OCI-LY7 (cell line): ENCODE data around the gene ADAMTS5. TPM values are rescaled to one million over a fixed set of nuclear protein-coding genes. Genes with fewer than 3 reads are reported as not detected.

ENCODE experiments used
- BruUV-seq: library from RNA; stranded (reverse); fragments of 400-500 nt; replicated peaks from 2 replicates; lab custom pipeline; 2021; lab: Mats Ljungman, UMichigan
- CTCF ChIA-PET: fragments of 300-600 bp; sonication (Branson Sonifier 250); formaldehyde crosslinking; loops from one replicate; lab custom pipeline; 2022; ENCODE audit warnings: antibody characterized with exemption; ENCODE audit not compliant: unreplicated experiment; lab: Charles Lee
- POLR2A ChIA-PET: fragments of 300-600 bp; sonication (Branson Sonifier 250); formaldehyde crosslinking; loops from one replicate; lab custom pipeline; 2022; ENCODE audit warnings: antibody characterized with exemption; lab: Charles Lee
- DNase-seq: peaks from one replicate; pipeline ENCODE4 v3.0.0-alpha.2; 2015; ENCODE audit warnings: low spot score
- H2AFZ ChIP-seq: fragments of 200-600 bp; sonication (generic), shearing (Covaris generic); 2 replicates; pipeline ENCODE4 v1.6.1; 2014; ENCODE audit warnings: mild to moderate bottlenecking, antibody characterized with exemption, low read length, moderate library complexity
- H3K27ac ChIP-seq: fragments of 200-600 bp; sonication (generic); 2 replicates; pipeline ENCODE4 v1.5.1; 2014; ENCODE audit warnings: mixed run types, low read depth, mild to moderate bottlenecking, moderate library complexity, low read length, inconsistent platforms; ENCODE audit not compliant: poor library complexity, severe bottlenecking
- H3K36me3 ChIP-seq: fragments of 200-600 bp; sonication (generic); 2 replicates; pipeline ENCODE4 v1.6.1; 2014; ENCODE audit warnings: mild to moderate bottlenecking, antibody characterized with exemption, low read length, moderate library complexity, mixed read lengths; ENCODE audit not compliant: insufficient read depth
- H3K4me1 ChIP-seq: fragments of 200-600 bp; sonication (generic); 2 replicates; pipeline ENCODE4 v1.5.1; 2014; ENCODE audit warnings: mild to moderate bottlenecking, low read length; ENCODE audit not compliant: insufficient read depth, poor library complexity, severe bottlenecking
- H3K4me2 ChIP-seq: fragments of 200-600 bp; sonication (generic); 2 replicates; pipeline ENCODE4 v1.6.1; 2014; ENCODE audit warnings: mild to moderate bottlenecking, low read length
- H3K4me3 ChIP-seq: fragments of 200-600 bp; sonication (generic); 2 replicates; pipeline ENCODE4 v1.5.1; 2014; ENCODE audit warnings: mild to moderate bottlenecking, low read depth, low read length; ENCODE audit not compliant: poor library complexity, severe bottlenecking
- H3K79me2 ChIP-seq: fragments of 200-600 bp; sonication (generic); 2 replicates; pipeline ENCODE4 v1.6.1; 2016; ENCODE audit warnings: low read depth, mild to moderate bottlenecking, low read length, moderate library complexity, mixed read lengths; ENCODE audit not compliant: insufficient read depth
- H3K9me2 ChIP-seq: fragments of 200-600 bp; sonication (generic); 2 replicates; pipeline ENCODE4 v1.6.1; 2016; ENCODE audit warnings: mild to moderate bottlenecking, low read length, mixed read lengths; ENCODE audit not compliant: insufficient read depth
- H3K9me3 ChIP-seq: fragments of 200-600 bp; sonication (generic); 2 replicates; pipeline ENCODE4 v1.6.1; 2014; ENCODE audit warnings: mild to moderate bottlenecking, mixed run types, low read length, mixed read lengths
- H4K20me1 ChIP-seq: fragments of 200-600 bp; sonication (generic); 2 replicates; pipeline ENCODE4 v1.6.1; 2014; ENCODE audit warnings: mild to moderate bottlenecking, antibody characterized with exemption, low read length, moderate library complexity, mixed read lengths; ENCODE audit not compliant: insufficient read depth
- CTCF ChIP-seq: fragments of 200-600 bp; sonication (generic); conservative IDR thresholded peaks from 2 replicates; pipeline ENCODE4 v1.5.1; 2014; ENCODE audit warnings: mild to moderate bottlenecking, antibody characterized with exemption, low read length, moderate library complexity, mixed read lengths
- EZH2phosphoT487 ChIP-seq: fragments of 200-600 bp; sonication (generic); IDR thresholded peaks from 2 replicates; pipeline ENCODE4 v1.6.1; 2018; ENCODE audit warnings: low read depth, borderline replicate concordance, mild to moderate bottlenecking, mixed run types, antibody characterized with exemption, low read length, moderate library complexity, mixed read lengths
- intact Hi-C: fragments of 100-400 bp; cut with micrococcal nuclease; formaldehyde crosslinking; loops from one replicate; pipeline ENCODE4 v1.10.0; 2022; ENCODE audit not compliant: unreplicated experiment
- total RNA-seq, 2 experiments: library from RNA; depleted of rRNA in 1 of 2; stranded (reverse); fragments of >200 nt in 1 of 2; shearing (Covaris generic) in 1 of 2; gene quantifications; 2 replicates each; pipeline ENCODE4 v1.2.3, GENCODE V29; 2014 to 2022

ADAMTS5 gene
- total RNA-seq, 2 experiments from 2014 or later, result not detected

GRCh38 chr21:26965040-26965906 lies 1.6 kb downstream of the ADAMTS5 start:
- no TSS peak for BruUV-seq
- H3K79me2 ChIP-seq, result no peaks in the 10 kb centered on the region

GRCh38 chr21:26964170-26964778 lies 2.6 kb downstream of the ADAMTS5 start:
- Histone ChIP-seq H3K9me3 (no peaks in the 10 kb centered on the region), H3K9me2 (no peaks in the 10 kb centered on the region), H3K79me2 (no peaks in the 10 kb centered on the region), H3K4me1 (no peaks in the 10 kb centered on the region), H2AFZ (no peak overlapping the region), H4K20me1 (no peaks in the 10 kb centered on the region), H3K4me2 (no peak overlapping the region), H3K4me3 (no peak overlapping the region), H3K27ac (no peak overlapping the region), H3K36me3 (no peaks in the 10 kb centered on the region)
- DNase-seq, result no peak
- ChIA-PET POLR2A (interaction anchor here (0.6 kb wide), 1 partner anchor 85 kb away, joined by 3 read pairs; no protein-coding TSS in a partner anchor), CTCF (no interaction called here)
- BruUV-seq, result no TSS peak
- TF ChIP-seq EZH2phosphoT487 (no peak), CTCF (no peak)
- intact Hi-C loops, result no loop called here

More at GRCh38 chr21:26965040-26965906, 1.6 kb downstream of the ADAMTS5 start:
- DNase-seq, result no peak
- H3K4me3 ChIP-seq, result no peak overlapping the region
- H3K4me1 ChIP-seq, result no peaks in the 10 kb centered on the region
- no peaks in the 10 kb centered on the region for H3K9me3 ChIP-seq
- H3K36me3 ChIP-seq, result no peaks in the 10 kb centered on the region
- no peak overlapping the region for H2AFZ ChIP-seq
- H4K20me1 ChIP-seq, result no peaks in the 10 kb centered on the region
- intact Hi-C loops, result no loop called here
- ChIA-PET POLR2A (no interaction called here), CTCF (no interaction called here)
- H3K9me2 ChIP-seq, result no peaks in the 10 kb centered on the region
- TF ChIP-seq CTCF (no peak), EZH2phosphoT487 (no peak)
- no peak overlapping the region for H3K27ac ChIP-seq
- no peak overlapping the region for H3K4me2 ChIP-seq
